Right lung (tissue), 10 donors: ENCODE results near the gene FOSB. TPM values are rescaled to one million over a fixed set of nuclear protein-coding genes. Genes with fewer than 3 reads are reported as not detected.
A peak's percentile ranks its signal among the peaks of the same experiment; 100 is the strongest.
"Not testable (repeated sequence)": the region's sequence is repeated elsewhere in the genome, so short reads cannot be mapped to it uniquely, and the experiment has no call there.

Experiments used
- DNase-seq, 2 donors: peaks; one replicate each; pipeline ENCODE4 v3.0.0-alpha.2; 2013
- long read RNA-seq, 8 donors: transcript quantifications; one replicate each; lab custom pipeline, GENCODE V29; 2026
- polyA plus RNA-seq, 5 donors: library from polyadenylated mRNA; unstranded; fragments of 120-200 nt; gene quantifications; one replicate each; pipeline versions ENCODE4 v1.2.1 to v1.2.3, GENCODE V29; 2013; ENCODE audit warnings: inconsistent platforms in 1 of 5, low replicate concordance in 1 of 5; ENCODE audit not compliant: insufficient read length in 5 of 5, insufficient read depth in 1 of 5

Gene FOSB
- polyA plus RNA-seq = 100 to 1,000 TPM in 4 of 5 donors, 10 to 100 TPM in 1; 15.5 to 269 (median 169) TPM
- long read RNA-seq, donor 1, transcript FOSB-205 (1 exons, 2,182 nt) = major isoform, 27 of 57 reads
- long read RNA-seq, donor 1, partial matches to known transcripts = 22 of 57 reads
- long read RNA-seq, donor 1, other reads (novel, unspliced or antisense) = 0 of 57 reads
- long read RNA-seq, donor 2, transcript FOSB-205 (1 exons, 2,182 nt) = major isoform, 38 of 44 reads
- long read RNA-seq, donor 2, partial matches to known transcripts = 0 of 44 reads
- long read RNA-seq, donor 2, other reads (novel, unspliced or antisense) = 0 of 44 reads
- long read RNA-seq, donor 3, transcript FOSB-205 (1 exons, 2,182 nt) = major isoform, 11 of 13 reads
- long read RNA-seq, donor 3, partial matches to known transcripts = 0 of 13 reads
- long read RNA-seq, donor 3, other reads (novel, unspliced or antisense) = 0 of 13 reads
- long read RNA-seq, donor 4, transcript FOSB-205 (1 exons, 2,182 nt) = major isoform, 16 of 27 reads
- long read RNA-seq, donor 4, partial matches to known transcripts = 8 of 27 reads
- long read RNA-seq, donor 4, other reads (novel, unspliced or antisense) = 0 of 27 reads
- long read RNA-seq, donor 5, transcript FOSB-205 (1 exons, 2,182 nt) = major isoform, 29 of 33 reads
- long read RNA-seq, donor 5, partial matches to known transcripts = 0 of 33 reads
- long read RNA-seq, donor 5, other reads (novel, unspliced or antisense) = 0 of 33 reads
- long read RNA-seq, donor 6, transcript FOSB-205 (1 exons, 2,182 nt) = major isoform, 26 of 66 reads
- long read RNA-seq, donor 6, transcript FOSB-207 (2 exons, 740 nt) = minor isoform, 6 of 66 reads
- long read RNA-seq, donor 6, transcript FOSB-206 (3 exons, 3,774 nt) = minor isoform, 6 of 66 reads
- long read RNA-seq, donor 6, partial matches to known transcripts = 23 of 66 reads
- long read RNA-seq, donor 6, other reads (novel, unspliced or antisense) = 0 of 66 reads
- long read RNA-seq, donor 7, transcript FOSB-207 (2 exons, 740 nt) = minor isoform, 6 of 53 reads
- long read RNA-seq, donor 7, transcript FOSB-206 (3 exons, 3,774 nt) = minor isoform, 17 of 53 reads
- long read RNA-seq, donor 7, transcript FOSB-201 (4 exons, 3,775 nt) = minor isoform, 6 of 53 reads
- long read RNA-seq, donor 7, transcript FOSB-205 (1 exons, 2,182 nt) = major isoform, 18 of 53 reads
- long read RNA-seq, donor 7, partial matches to known transcripts = 0 of 53 reads
- long read RNA-seq, donor 7, other reads (novel, unspliced or antisense) = 0 of 53 reads
- long read RNA-seq, donor 8, transcript FOSB-205 (1 exons, 2,182 nt) = major isoform, 16 of 20 reads
- long read RNA-seq, donor 8, partial matches to known transcripts = 0 of 20 reads
- long read RNA-seq, donor 8, other reads (novel, unspliced or antisense) = 0 of 20 reads

DNA sequence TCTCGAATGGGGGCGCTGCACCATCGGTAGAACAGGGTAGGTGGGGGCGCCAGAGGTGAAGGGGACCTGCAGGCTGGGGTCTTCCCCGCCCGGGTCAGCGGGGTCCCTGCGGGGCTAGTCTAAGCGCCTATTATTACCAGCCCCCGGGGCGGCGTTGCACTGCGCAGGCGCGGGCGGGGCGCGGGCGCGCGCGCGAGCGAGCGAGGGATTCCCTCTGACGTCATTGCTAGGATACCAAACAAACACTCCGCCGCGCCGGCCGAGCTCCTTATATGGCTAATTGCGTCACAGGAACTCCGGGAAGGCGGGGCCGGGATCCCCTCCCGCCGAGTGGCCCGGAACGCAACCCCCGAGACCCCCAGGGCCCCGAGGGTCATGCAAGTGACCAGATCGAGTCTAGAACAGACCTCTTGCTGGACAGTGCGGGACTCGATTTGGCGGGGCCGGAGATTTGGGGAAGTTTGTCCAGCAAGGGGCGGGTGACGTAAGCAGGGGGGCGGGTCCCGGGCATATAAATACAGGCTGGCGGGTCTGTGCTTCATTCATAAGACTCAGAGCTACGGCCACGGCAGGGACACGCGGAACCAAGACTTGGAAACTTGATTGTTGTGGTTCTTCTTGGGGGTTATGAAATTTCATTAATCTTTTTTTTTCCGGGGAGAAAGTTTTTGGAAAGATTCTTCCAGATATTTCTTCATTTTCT lies at the start of gene FOSB:
Gene FOSB, plus strand, starts transcription at position 541 of the 703 bp plus-strand sequence. CDS start 591 bp downstream, outside the sequence.
- peak; percentile 93 to 96 for DNase-seq

DNA sequence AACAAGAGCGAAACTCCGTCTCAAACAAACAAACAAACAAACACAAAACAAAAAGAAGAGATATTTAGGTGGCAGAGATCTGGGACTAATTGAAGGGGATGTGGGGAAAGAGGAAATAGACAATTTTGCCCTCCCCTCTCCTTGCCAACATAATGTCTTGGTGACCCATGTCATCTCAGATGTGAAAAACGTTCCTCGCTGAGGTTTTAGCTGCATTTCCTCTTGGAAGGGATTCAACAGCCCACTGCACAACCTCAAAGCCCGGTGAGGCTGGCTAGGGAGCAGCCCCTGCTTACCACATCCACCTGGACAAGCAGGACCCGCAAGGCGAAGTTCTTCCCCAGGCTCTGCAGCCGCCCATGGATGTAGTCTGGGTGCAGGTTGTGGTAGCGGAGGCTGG lies 49.0 kb upstream of the FOSB start:
- DNase-seq = no peak

- DNase-seq = no peak
Observed at GRCh38 chr19:45419396-45419795, 48.4 kb upstream of the FOSB start.

DNA sequence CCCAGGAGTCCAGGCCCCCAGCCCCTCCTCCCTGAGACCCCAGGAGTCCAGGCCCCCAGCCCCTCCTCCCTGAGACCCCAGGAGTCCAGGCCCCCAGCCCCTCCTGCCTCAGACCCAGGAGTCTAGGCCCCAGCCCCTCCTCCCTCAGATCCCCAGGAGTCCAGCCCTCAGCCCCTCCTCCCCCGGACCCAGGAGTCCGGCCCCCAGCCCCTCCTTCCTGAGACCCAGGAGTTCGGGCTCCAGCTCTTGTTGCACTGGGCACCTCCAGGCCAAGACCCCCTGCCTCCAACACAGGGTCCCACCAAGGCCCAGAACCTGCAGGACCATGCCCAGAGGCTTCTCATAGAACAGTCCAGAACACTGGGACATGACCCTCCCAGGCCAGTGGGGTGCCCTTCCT lies 47.9 kb upstream of the FOSB start:
- DNase-seq = no peak

GRCh38 chr19:45420356-45420755 lies 47.4 kb upstream of the FOSB start:
- no peak for DNase-seq

DNA sequence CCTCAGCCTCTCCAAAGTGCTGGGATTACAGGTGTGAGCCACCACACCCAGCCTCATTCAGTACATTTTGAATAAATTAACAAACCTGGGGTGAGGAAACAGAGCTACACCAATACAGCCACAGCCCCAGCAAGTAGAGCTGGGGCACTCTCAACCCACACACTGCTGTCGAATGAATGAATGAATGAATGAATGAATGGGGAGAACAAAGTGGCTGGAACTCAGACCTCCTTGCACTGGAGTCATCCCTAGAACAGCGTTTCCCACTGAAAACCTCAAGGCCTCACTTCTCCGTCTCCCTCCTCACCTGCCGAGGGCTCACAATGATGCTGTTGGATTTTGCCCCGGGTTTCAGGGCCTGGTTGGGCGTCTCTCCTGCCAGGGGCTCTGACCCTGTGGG lies 46.9 kb upstream of the FOSB start:
- no peak for DNase-seq

- no peak for DNase-seq
Observed at GRCh38 chr19:45421947-45422498, 45.8 kb upstream of the FOSB start.

DNA sequence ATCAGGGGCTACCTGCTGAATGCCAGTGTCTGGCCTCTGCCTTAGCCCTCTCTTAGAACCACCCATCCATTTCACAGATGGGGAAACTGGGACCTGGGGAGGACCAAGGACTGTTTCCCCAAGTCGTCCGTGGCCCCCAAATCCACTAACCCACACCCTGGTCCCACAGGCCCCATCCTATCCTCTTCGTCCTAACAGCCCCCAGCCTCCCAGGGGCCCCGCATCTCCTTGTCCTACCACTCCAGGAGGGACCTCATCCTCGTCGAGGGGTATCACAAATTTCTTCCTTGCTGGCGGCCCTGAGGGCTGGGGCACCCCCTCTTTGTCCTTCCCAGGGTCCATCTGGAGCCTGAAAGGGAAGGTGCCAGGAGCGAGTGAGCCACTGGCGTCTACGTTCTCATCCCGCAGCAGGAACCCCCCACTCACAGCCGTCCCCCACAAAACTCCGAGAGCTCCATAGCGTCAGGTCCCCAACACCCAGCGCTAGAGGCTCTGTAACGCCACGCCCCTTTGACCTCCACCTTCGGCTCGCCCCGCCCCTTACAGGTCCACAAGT lies 44.7 kb upstream of the FOSB start:
- no peak for DNase-seq

GRCh38 chr19:45423589-45424190 lies 44.1 kb upstream of the FOSB start, which contains the start of gene ERCC1:
Gene ERCC1 (minus strand): TSS chr19:45423917. CDS start chr19:45423374, 543 bp downstream.
- DNase-seq = peak; percentile 87 to 89

GRCh38 chr19:45424191-45425058 lies 43.4 kb upstream of the FOSB start:
- DNase-seq = no peak

DNA sequence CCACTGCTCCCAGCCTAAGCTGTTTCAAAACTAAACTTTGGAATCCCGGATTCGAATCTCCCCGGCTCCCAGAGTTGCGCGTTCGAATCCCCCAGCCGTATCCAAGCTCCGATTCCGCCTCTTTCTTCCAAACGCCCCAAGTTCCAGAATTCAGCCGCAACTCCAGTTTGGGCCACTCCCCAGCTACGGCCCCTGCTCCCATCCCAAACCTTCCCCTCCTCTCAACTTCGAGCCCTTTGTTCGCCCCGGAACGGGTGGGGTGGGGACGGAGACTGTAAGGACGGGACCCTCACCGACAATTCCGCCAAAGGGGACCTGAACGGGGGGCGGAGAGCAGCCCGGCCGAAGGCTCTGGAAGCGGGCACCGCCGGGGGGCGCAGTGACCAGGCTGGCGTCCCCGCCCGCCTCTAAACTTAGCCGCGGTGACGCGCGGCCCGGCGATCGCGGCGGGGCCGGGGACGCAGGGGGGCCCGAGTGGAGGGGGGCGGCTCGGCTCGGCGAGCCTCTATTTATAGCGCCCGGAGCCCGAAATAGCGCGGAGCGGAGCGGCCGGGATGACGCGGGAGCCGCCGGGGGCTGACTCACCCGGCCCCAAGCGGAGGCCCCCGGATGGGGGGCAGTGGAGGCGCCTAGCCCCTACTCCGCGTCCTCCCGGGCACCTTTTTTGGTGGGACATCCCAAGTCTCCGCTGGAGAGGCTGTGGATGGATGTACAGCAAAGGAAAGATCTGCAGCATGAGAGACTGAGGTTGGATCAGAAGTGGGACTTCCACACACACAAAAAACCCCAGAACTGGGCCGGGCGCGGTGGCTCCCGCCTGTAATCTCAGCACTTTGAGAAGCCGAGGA lies 39.2 kb upstream of the FOSB start:
- DNase-seq = no peak

- not testable (repeated sequence) for DNase-seq
Observed at GRCh38 chr19:45429896-45430295, 37.9 kb upstream of the FOSB start.

DNA sequence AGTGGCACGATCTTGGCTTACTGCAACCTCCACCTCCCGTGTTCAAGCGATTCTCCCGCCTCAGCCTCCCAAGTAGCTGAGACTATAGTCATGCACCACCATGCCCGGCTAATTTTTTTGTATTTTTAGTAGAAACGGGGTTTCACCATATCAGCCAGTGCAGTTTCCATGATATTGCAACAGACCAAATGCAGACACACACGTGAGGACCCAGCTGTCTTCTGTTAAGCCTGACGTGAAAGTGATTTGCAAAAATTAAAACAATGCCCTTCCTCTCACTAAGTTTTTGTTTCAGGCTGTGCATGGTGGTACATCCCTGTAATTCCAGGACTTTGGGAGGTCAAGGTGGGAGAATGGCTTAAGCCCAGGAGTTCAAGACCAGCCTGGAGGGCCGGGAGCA lies 36.8 kb upstream of the FOSB start:
- not testable (repeated sequence) for DNase-seq

DNA sequence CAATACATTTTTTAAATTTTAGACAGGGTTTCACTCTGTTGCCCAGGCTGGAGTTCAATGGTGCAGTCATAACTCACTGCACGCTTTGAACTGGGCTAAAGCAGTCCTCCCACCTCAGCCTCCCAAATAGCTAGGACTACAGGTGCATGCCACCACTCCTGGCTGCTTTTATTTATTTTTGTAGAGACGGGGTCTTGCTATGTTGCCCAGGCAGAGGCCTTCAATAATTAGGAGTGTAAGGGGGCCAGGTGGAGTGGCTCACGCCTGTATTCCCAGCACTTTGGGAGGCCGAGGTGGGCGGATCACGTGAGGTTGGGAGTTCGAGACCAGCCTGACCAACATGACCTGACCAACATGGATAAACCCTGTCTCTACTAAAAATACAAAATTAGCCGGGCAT lies 35.3 kb upstream of the FOSB start:
- not testable (repeated sequence) for DNase-seq

DNA sequence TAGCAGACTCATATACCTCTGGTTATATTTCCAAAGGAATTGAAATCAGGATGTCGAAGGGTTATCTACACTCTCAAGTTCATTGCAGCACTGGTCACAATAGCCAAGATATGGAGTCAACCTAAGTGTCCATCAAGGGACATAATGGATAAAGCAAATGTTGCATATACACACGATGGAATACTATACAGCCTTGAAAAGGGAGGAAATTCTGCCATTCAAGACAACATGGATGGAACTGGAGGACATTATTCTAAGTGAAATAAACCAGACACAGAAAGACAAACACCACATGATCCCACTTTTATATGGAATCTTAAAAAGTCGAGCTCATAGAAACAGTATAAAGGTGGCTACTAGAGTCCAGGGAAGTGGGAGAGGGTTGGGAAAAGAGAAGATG lies 30.5 kb upstream of the FOSB start:
- DNase-seq = no peak

- DNase-seq = no peak
Observed at GRCh38 chr19:45439190-45439568, 28.6 kb upstream of the FOSB start.

- DNase-seq = peak; percentile 87 to 88
Observed at GRCh38 chr19:45439569-45440258, 28.1 kb upstream of the FOSB start.
